Stimulated activated naive CD8-positive, alpha-beta T cell treated with anti-CD3 and anti-CD28 coated beads, Interleukin-15, Interleukin-2, amounts not matched to agents 100 U/mL and 50 U/mL, for 24 hours (primary cell): Measurements from ENCODE around the gene PRKG1.
"Not testable (repeated sequence)": the region's sequence is repeated elsewhere in the genome, so short reads cannot be mapped to it uniquely, and the experiment has no call there.

Source experiments
- ATAC-seq: fragments of 150-1000 bp; cut with Tn5 transposase; one replicate; pipeline ENCODE4 v1.10.0; 2021
- DNase-seq: peaks from one replicate; pipeline ENCODE4 v3.0.0; 2021

Gene PRKG1

GRCh38 chr10:52020173-52020572, 945.9 kb downstream of the PRKG1 start:
- no peak for DNase-seq
- ATAC-seq = no peak

- ATAC-seq (no peak), DNase-seq (no peak)
Measured at GRCh38 chr10:52020702-52021101, 946.4 kb downstream of the PRKG1 start.

GRCh38 chr10:52027055-52027705, 952.9 kb downstream of the PRKG1 start:
- DNase-seq (no peak), ATAC-seq (no peak)

GRCh38 chr10:52028523-52028858, 954.2 kb downstream of the PRKG1 start:
- ATAC-seq (no peak), DNase-seq (no peak)

- DNase-seq (no peak), ATAC-seq (no peak)
Measured at GRCh38 chr10:52029628-52030027, 955.3 kb downstream of the PRKG1 start.

- ATAC-seq (no peak), DNase-seq (no peak)
Measured at GRCh38 chr10:52030051-52030790, 955.9 kb downstream of the PRKG1 start.

GRCh38 chr10:52030975-52031374, 956.7 kb downstream of the PRKG1 start:
- DNase-seq = no peak
- no peak for ATAC-seq

GRCh38 chr10:52031771-52032170, 957.5 kb downstream of the PRKG1 start:
- ATAC-seq (no peak), DNase-seq (no peak)

- DNase-seq (no peak), ATAC-seq (no peak)
Measured at GRCh38 chr10:52032681-52033629, 958.7 kb downstream of the PRKG1 start.

GRCh38 chr10:52039002-52039793, 964.9 kb downstream of the PRKG1 start:
- not testable (repeated sequence) for DNase-seq, ATAC-seq

- ATAC-seq (no peak), DNase-seq (no peak)
Measured at GRCh38 chr10:52040486-52040885, 966.2 kb downstream of the PRKG1 start.

- ATAC-seq (no peak), DNase-seq (no peak)
Measured at GRCh38 chr10:52043811-52044210, 969.5 kb downstream of the PRKG1 start.

- ATAC-seq (no peak), DNase-seq (no peak)
Measured at GRCh38 chr10:52048051-52048450, 973.8 kb downstream of the PRKG1 start.

GRCh38 chr10:52050429-52051047, 976.3 kb downstream of the PRKG1 start:
- no peak for DNase-seq
- ATAC-seq = no peak

GRCh38 chr10:52053497-52053896, 979.2 kb downstream of the PRKG1 start:
- ATAC-seq (no peak), DNase-seq (no peak)

GRCh38 chr10:52056291-52056690, 982.0 kb downstream of the PRKG1 start:
- ATAC-seq (no peak), DNase-seq (no peak)

GRCh38 chr10:52059089-52059488, 984.8 kb downstream of the PRKG1 start:
- no peak for ATAC-seq
- DNase-seq = no peak

- no peak for DNase-seq
- ATAC-seq = no peak
Measured at GRCh38 chr10:52063159-52063558, 988.9 kb downstream of the PRKG1 start.

GRCh38 chr10:52064084-52064845, 990.0 kb downstream of the PRKG1 start:
- DNase-seq (no peak), ATAC-seq (peak; percentile 36)

GRCh38 chr10:52066383-52066782, 992.1 kb downstream of the PRKG1 start:
- no peak for ATAC-seq
- no peak for DNase-seq

- no peak for ATAC-seq
- DNase-seq = no peak
Measured at GRCh38 chr10:52068485-52068884, 994.2 kb downstream of the PRKG1 start.
